CD4-positive, CD25-positive, alpha-beta regulatory T cell (primary cell): ENCODE results near the gene HSF5. TPM values are rescaled to one million over a fixed set of nuclear protein-coding genes. Genes with fewer than 3 reads are reported as not detected.

Experiments
- ATAC-seq, 2 donors: fragments of 150-1000 bp; cut with Tn5 transposase; one replicate each; pipeline ENCODE4 v1.10.0; 2021; ENCODE audit warnings: low read depth in 2 of 2, moderate number of reproducible peaks in 2 of 2, moderate library complexity in 1 of 2
- DNase-seq, 3 donors: peaks; one replicate each; pipeline versions ENCODE4 v3.0.0 to v3.0.0-alpha.2; 2012 to 2022; ENCODE audit warnings: mixed read lengths in 1 of 3
- H3K27ac ChIP-seq: one replicate; pipeline ENCODE4 v1.7.0; 2013; ENCODE audit warnings: mild to moderate bottlenecking, low read length; ENCODE audit not compliant: insufficient read depth, poor library complexity, severe bottlenecking
- H3K27me3 ChIP-seq: one replicate; pipeline ENCODE4 v1.7.0; 2013; ENCODE audit warnings: low read length; ENCODE audit not compliant: control insufficient read depth, insufficient read depth
- H3K36me3 ChIP-seq: one replicate; pipeline ENCODE4 v1.7.0; 2013; ENCODE audit warnings: mild to moderate bottlenecking, low read length, moderate library complexity; ENCODE audit not compliant: control insufficient read depth, insufficient read depth
- H3K4me1 ChIP-seq: 2 replicates; pipeline ENCODE4 v1.7.0; 2013; ENCODE audit warnings: mild to moderate bottlenecking, low read length; ENCODE audit not compliant: insufficient read depth, control insufficient read depth, poor library complexity, severe bottlenecking
- H3K4me3 ChIP-seq: one replicate; pipeline ENCODE4 v1.7.0; 2013; ENCODE audit warnings: low read depth, mild to moderate bottlenecking, low read length, moderate library complexity
- H3K9me3 ChIP-seq, 2 experiments: 1 replicate in 1 of 2; 2 replicates in 1 of 2; pipeline ENCODE4 v1.7.0; 2013; ENCODE audit warnings: low read length in 2 of 2, mild to moderate bottlenecking in 1 of 2, moderate library complexity in 1 of 2; ENCODE audit not compliant: control insufficient read depth in 2 of 2
- H3K27ac Mint-ChIP-seq, 3 donors: one replicate each; pipeline ENCODE4 v1.8.0; 2020 to 2022; ENCODE audit warnings: mild to moderate bottlenecking in 3 of 3, mixed read lengths in 3 of 3, moderate library complexity in 2 of 3
- H3K27me3 Mint-ChIP-seq: one replicate; pipeline ENCODE4 v1.8.0; 2022; ENCODE audit warnings: mild to moderate bottlenecking, mixed read lengths
- H3K36me3 Mint-ChIP-seq: one replicate; pipeline ENCODE4 v1.8.0; 2020; ENCODE audit warnings: mixed read lengths
- H3K4me1 Mint-ChIP-seq, 4 donors: one replicate each; pipeline ENCODE4 v1.8.0; 2020 to 2022; ENCODE audit warnings: mixed read lengths in 4 of 4, mild to moderate bottlenecking in 1 of 4
- H3K4me3 Mint-ChIP-seq, 4 donors: one replicate each; pipeline ENCODE4 v1.8.0; 2020 to 2022; ENCODE audit warnings: mild to moderate bottlenecking in 4 of 4, mixed read lengths in 4 of 4, moderate library complexity in 3 of 4
- H3K9me3 Mint-ChIP-seq, 7 donors: one replicate each; pipeline ENCODE4 v1.8.0; 2020 to 2022; ENCODE audit warnings: mixed read lengths in 7 of 7, mild to moderate bottlenecking in 3 of 7, moderate library complexity in 2 of 7
- polyA plus RNA-seq, 4 donors: library from polyadenylated mRNA; unstranded; fragments of 300-500 nt; fragmentation: Illumina TruSeq; gene quantifications; one replicate each; pipeline ENCODE4 v1.2.3, GENCODE V29; 2021
- total RNA-seq: library from RNA; stranded (reverse); gene quantifications from one replicate; pipeline ENCODE4 v1.2.3, GENCODE V29; 2022

Gene HSF5
- total and polyA plus RNA-seq, 5 donors from 2014 or later, result 0.83 to 3.0 (median 1.4) TPM

GRCh38 chr17:58381124-58382035 lies 106.8 kb downstream of the HSF5 start:
- Mint-ChIP-seq H3K4me1 (peaks cover 11 to 40% (median 28%) of the 10 kb centered on the region in 4 donors), H3K27me3 (no peaks in the 10 kb centered on the region), H3K4me3 (no peak overlapping the region), H3K36me3 (no peaks in the 10 kb centered on the region), H3K27ac (peak overlapping the region; percentile 33 to 74 (median 67)), H3K9me3 (no peaks in the 10 kb centered on the region)
- H3K27me3 ChIP-seq, result no peaks in the 10 kb centered on the region
- ATAC-seq (no peak), DNase-seq (no peak)
- peaks cover 7% of the 10 kb centered on the region for H3K4me1 ChIP-seq
- H3K9me3 ChIP-seq, result no peaks in the 10 kb centered on the region
- H3K36me3 ChIP-seq, result no peaks in the 10 kb centered on the region
- H3K4me3 ChIP-seq, result no peak overlapping the region
- H3K27ac ChIP-seq, result no peak overlapping the region

GRCh38 chr17:58380207-58381123 lies 107.7 kb downstream of the HSF5 start:
- no peaks in the 10 kb centered on the region for H3K36me3 Mint-ChIP-seq
- DNase-seq (no peak), ATAC-seq (no peak)
- H3K27me3 Mint-ChIP-seq, result no peaks in the 10 kb centered on the region
- H3K4me3 ChIP-seq, result no peak overlapping the region
- H3K27ac ChIP-seq, result no peak overlapping the region
- no peak overlapping the region for H3K27ac Mint-ChIP-seq
- no peaks in the 10 kb centered on the region for H3K36me3 ChIP-seq
- H3K9me3 ChIP-seq, result no peaks in the 10 kb centered on the region
- H3K4me1 Mint-ChIP-seq, result peaks cover 11 to 40% (median 28%) of the 10 kb centered on the region in 4 donors
- H3K9me3 Mint-ChIP-seq, result no peaks in the 10 kb centered on the region
- H3K4me3 Mint-ChIP-seq, result no peak overlapping the region
- no peaks in the 10 kb centered on the region for H3K27me3 ChIP-seq
- peaks cover 7% of the 10 kb centered on the region for H3K4me1 ChIP-seq

- H3K4me1 ChIP-seq, result peaks cover 7% of the 10 kb centered on the region
- Mint-ChIP-seq H3K4me3 (no peak overlapping the region), H3K36me3 (peaks cover 6% of the 10 kb centered on the region), H3K27me3 (no peaks in the 10 kb centered on the region), H3K27ac (peak overlapping the region in 1 of 3 donors; percentile 60), H3K4me1 (peaks cover 11 to 40% (median 28%) of the 10 kb centered on the region in 4 donors), H3K9me3 (no peaks in the 10 kb centered on the region)
- no peaks in the 10 kb centered on the region for H3K36me3 ChIP-seq
- H3K4me3 ChIP-seq, result no peak overlapping the region
- DNase-seq (no peak), ATAC-seq (no peak)
- no peaks in the 10 kb centered on the region for H3K9me3 ChIP-seq
- H3K27ac ChIP-seq, result no peak overlapping the region
- no peaks in the 10 kb centered on the region for H3K27me3 ChIP-seq
These were observed 108.7 kb downstream of the HSF5 start for GRCh38 chr17:58379511-58379824.

DNA sequence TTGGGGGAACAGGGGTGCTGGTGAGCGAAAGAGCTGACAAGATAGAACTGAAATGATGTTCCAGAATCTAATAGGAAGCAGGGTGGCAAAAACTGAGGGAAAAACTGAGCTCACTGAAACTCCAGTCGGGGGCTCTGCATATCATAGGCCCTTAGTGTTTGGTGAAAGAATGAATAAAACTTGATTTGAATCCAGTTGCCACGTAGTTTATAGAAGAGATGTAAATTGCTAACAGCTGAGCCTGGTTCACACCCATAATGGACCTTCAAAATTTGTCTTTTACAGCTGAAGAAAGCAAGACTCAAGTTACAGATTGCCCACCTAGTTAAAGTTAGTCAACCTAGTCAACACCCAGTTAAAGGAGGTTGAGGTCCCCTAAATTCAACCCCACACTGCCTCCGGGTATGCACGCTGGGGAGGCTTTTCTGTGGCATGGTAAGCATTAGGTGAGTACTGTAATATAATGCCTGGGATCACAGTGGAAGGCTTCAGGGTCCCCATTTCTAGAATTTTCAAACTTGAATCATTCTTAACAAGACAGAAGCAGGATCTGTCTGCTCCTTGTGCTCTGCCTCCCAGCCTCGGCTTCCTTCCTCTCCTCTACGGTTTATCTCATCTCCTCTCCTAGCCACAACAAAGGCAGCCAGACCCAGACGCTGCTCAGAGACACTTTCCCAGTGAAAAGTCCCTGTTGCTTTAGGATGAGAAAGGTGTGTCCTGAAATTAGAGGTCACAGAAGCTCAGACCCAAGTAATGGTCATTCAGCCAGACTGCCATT lies 109.3 kb downstream of the HSF5 start:
- peaks cover 6% of the 10 kb centered on the region for H3K36me3 Mint-ChIP-seq
- H3K9me3 Mint-ChIP-seq, result peaks cover 0 to 2% (median 0%) of the 10 kb centered on the region in 7 donors
- ATAC-seq (no peak), DNase-seq (no peak)
- H3K27me3 Mint-ChIP-seq, result no peaks in the 10 kb centered on the region
- H3K4me1 ChIP-seq, result peaks cover 7% of the 10 kb centered on the region
- peaks cover 11 to 40% (median 27%) of the 10 kb centered on the region in 4 donors for H3K4me1 Mint-ChIP-seq
- H3K27me3 ChIP-seq, result no peaks in the 10 kb centered on the region
- peak overlapping the region in 2 of 3 donors; percentile 32 to 60 for H3K27ac Mint-ChIP-seq
- H3K4me3 ChIP-seq, result no peak overlapping the region
- no peak overlapping the region for H3K27ac ChIP-seq
- no peaks in the 10 kb centered on the region for H3K9me3 ChIP-seq
- H3K4me3 Mint-ChIP-seq, result no peak overlapping the region
- H3K36me3 ChIP-seq, result no peaks in the 10 kb centered on the region

DNA sequence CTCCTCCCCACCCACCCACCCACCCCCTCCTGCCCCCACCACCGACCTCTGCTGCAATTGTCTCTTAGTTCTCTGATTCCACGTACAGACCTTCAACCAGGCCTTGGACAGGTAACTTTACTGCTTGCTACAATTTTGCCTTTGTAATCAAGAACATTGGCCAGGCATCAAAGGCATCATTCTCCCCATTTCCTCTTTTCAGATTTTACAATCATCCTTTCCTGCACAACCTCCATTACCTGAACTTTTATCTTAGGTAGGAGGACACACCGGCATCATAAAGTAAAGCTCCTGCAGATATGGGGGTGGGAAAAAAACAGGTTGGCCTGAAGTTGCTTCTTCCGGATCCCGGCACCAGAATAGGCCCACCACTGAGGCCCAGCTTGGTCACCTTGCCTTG lies 110.5 kb downstream of the HSF5 start:
- Mint-ChIP-seq H3K4me1 (peaks cover 10 to 36% (median 24%) of the 10 kb centered on the region in 4 donors), H3K4me3 (no peak overlapping the region), H3K9me3 (peaks cover 0 to 2% (median 0%) of the 10 kb centered on the region in 7 donors), H3K27me3 (no peaks in the 10 kb centered on the region), H3K27ac (no peak overlapping the region), H3K36me3 (peaks cover 10% of the 10 kb centered on the region)
- Histone ChIP-seq H3K9me3 (no peaks in the 10 kb centered on the region), H3K27ac (no peak overlapping the region), H3K4me3 (no peak overlapping the region), H3K36me3 (no peaks in the 10 kb centered on the region), H3K4me1 (peaks cover 3% of the 10 kb centered on the region), H3K27me3 (no peaks in the 10 kb centered on the region)
- DNase-seq (no peak), ATAC-seq (no peak)

DNA sequence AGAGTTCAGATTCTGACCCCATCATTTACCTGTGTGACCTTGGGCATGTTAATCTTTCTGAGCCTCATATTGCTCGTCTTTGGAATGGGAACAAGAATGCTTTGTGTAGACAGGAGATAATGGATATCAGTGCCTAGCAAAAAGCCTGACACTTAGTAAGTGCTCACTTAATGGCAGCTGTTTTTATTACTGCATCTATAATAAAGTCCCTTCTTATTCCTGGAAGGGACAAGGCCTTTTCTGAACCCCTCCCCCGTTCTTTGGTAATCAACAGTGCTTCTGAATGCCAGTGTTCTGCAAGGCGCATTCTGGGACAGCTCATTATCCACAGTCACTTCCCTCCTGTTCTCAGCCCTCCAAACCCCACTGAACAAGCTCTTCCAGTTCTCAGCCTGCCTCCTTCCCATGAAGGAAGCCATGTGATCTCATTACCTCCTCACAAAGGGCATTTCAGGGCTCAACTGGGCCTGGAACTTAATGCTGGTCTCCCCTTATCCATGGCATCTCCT lies 111.1 kb downstream of the HSF5 start:
- Mint-ChIP-seq H3K27ac (no peak overlapping the region), H3K4me1 (peaks cover 5 to 33% (median 22%) of the 10 kb centered on the region in 4 donors), H3K27me3 (no peaks in the 10 kb centered on the region), H3K9me3 (peaks cover 0 to 2% (median 0%) of the 10 kb centered on the region in 7 donors), H3K36me3 (peaks cover 11% of the 10 kb centered on the region), H3K4me3 (no peak overlapping the region)
- H3K4me1 ChIP-seq, result no peaks in the 10 kb centered on the region
- no peak overlapping the region for H3K4me3 ChIP-seq
- H3K9me3 ChIP-seq, result no peaks in the 10 kb centered on the region
- H3K27me3 ChIP-seq, result no peaks in the 10 kb centered on the region
- no peak overlapping the region for H3K27ac ChIP-seq
- ATAC-seq (no peak), DNase-seq (no peak)
- no peaks in the 10 kb centered on the region for H3K36me3 ChIP-seq

GRCh38 chr17:58376472-58377000 lies 111.7 kb downstream of the HSF5 start:
- H3K4me3 Mint-ChIP-seq, result no peak overlapping the region
- Histone ChIP-seq H3K4me3 (no peak overlapping the region), H3K4me1 (no peaks in the 10 kb centered on the region), H3K27me3 (no peaks in the 10 kb centered on the region), H3K36me3 (no peaks in the 10 kb centered on the region), H3K9me3 (no peaks in the 10 kb centered on the region), H3K27ac (no peak overlapping the region)
- H3K27ac Mint-ChIP-seq, result no peak overlapping the region
- DNase-seq (no peak), ATAC-seq (no peak)
- peaks cover 0 to 29% (median 19%) of the 10 kb centered on the region in 4 donors for H3K4me1 Mint-ChIP-seq
- no peaks in the 10 kb centered on the region for H3K27me3 Mint-ChIP-seq
- H3K9me3 Mint-ChIP-seq, result peaks cover 0 to 2% (median 0%) of the 10 kb centered on the region in 7 donors
- H3K36me3 Mint-ChIP-seq, result peaks cover 11% of the 10 kb centered on the region
